GM18867 (cell line): ENCODE measurements around the gene LGALS8.
"Not testable (repeated sequence)": the region's sequence is repeated elsewhere in the genome, so short reads cannot be mapped to it uniquely, and the experiment has no call there.

Source experiments
- ATAC-seq: cut with Tn5 transposase; IDR thresholded peaks from one replicate; pipeline ENCODE4 v1.9.1; 2021; ENCODE audit warnings: mild to moderate bottlenecking, moderate library complexity; ENCODE audit not compliant: unreplicated experiment

LGALS8 gene

DNA sequence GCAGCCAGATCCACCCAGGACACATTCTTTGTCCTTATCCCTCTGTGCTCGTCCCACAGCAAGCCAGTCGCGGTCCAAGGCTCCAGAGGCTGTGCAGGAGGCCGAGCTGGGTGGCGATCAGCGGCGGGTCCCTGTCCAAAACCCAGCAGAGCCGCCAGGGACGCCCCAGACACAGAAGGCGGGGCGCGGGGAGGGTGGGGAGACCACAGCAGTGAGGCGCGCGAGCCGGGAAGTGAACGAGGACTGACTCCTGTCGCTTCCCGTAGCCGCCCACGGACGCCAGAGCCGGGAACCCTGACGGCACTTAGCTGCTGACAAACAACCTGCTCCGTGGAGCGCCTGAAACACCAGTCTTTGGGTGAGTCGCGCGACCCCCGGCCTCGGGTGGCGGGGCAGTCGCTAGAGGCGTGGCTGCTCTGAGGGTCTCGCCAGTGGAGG lies at the start of gene LGALS8:
LGALS8 (plus strand) TSS at position 279 of the 438 bp plus-strand sequence. CDS start 2,089 bp downstream, outside the sequence.
- peak; percentile 56 for ATAC-seq

DNA sequence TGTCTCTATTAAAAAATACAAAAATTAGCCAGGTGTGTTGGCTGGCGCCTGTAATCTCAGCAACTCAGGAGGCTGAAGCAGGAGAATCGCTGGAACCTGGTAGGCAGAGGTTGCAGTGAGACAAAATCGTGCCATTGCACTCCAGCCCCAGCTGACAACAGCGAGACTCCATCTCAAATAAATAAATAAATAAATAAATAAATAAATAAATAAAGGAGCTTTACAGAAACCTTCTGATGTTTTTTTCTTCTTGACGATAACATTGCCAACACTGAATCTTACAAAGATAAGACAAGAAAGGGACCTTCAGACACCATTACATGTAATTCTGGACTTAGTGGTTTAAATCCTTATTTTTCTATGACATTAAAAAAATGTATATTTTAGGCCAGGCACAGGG lies 47.8 kb upstream of the LGALS8 start:
- ATAC-seq = no peak

- no peak for ATAC-seq
Observed at GRCh38 chr1:236480758-236481436, 42.9 kb upstream of the LGALS8 start.

- no peak for ATAC-seq
Observed at GRCh38 chr1:236484310-236484971, 39.3 kb upstream of the LGALS8 start.

DNA sequence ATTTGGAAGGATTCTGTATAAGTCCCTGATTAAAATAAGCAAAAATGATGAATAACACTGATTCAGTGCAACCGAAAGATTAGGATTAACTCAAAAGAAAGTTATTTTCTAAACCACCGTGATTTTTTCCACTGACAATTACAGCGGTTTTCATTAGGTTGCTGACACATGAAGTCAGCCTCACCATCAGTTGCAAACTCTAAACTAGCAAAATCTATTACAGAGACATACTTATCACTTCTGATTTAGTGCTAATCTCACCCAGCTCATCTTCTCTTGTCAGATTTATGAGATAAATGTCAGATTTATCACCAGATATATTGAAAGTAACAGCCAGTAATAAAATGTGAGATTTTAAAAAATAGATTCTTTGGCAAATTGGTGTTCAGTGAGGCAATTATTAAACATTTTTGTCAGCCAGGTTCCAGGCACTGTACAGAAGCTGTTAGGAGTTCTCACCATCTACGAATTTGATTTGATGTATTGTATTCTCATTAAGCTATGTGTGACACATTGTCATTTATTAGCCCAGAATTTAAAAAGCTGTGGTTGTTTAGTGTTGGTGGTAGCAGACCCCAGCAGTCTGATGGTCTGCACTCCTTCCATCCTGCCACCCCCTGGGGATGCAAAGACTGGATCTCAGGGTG lies 37.3 kb upstream of the LGALS8 start:
- no peak for ATAC-seq

DNA sequence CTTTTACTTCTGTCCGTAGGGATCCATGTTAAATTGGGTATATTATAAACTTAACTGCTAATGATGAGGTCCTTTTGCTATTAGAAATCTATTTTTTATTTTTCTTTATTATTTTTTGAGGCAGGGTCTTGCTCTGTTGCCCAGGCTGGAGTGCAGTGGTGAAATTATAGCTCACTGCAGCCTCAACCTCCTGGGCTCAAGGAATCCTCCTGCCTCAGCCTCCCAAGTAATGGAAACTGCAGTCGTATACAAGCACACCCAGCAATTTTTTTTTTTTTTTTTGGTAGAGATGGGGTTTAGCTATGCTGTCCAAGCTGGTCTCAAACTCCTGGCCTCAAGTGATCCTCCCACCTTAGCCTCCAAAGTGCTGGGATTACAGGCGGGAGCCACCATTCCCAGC lies 34.6 kb upstream of the LGALS8 start:
- ATAC-seq = not testable (repeated sequence)

GRCh38 chr1:236489710-236490377 lies 33.9 kb upstream of the LGALS8 start:
- ATAC-seq = peak; percentile 58

DNA sequence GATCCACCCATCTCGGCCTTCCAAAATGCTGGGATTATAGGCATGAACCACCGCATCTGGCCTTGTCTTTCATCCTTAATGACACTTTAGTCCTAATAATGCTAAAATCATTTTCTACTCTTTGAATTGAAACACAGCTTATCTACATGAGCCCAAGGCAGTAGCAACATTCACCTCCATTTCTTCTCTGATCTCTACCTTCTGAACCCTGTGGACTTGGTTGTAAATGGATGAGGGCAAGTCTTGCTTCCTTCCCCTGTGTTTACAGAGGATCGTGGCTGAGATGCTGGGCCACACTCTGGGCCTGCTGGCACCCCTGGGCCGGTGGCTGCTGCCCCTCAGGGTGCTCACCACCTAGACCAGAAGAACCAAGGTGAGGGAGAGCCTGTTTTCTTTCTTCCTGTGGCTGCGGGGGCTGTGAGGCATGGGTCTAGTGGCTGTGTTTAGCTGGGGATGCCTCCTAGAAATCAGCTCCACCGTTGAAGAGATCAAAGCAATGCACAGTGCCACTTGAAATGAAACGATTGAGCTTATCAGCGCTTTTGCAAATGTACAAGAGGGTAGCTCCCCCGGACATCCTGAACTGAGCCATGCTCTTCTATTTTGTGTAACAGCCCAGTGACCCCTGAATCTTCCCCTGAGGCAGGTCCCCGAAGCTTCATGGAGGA lies 32.2 kb upstream of the LGALS8 start:
- ATAC-seq = no peak

GRCh38 chr1:236492378-236492777 lies 31.4 kb upstream of the LGALS8 start:
- no peak for ATAC-seq

DNA sequence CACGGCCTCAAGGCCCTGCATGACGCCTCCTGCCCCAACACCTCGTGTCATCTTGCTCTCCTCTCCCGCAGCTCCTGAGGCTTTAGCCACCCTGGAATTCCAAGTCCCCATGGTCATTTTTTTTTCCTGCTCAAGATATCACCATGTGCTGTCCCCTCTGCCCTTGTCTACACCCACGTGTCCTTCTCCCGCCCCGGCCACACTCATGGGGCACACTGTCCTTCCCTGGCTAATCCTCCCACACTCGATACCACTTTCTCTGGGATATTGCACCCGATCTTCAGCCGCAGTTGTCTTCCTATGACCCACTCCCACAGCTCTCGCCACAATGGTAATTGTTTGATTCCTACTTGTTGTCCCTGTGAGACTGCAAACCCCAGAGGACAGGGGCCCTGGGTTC lies 29.7 kb upstream of the LGALS8 start:
- ATAC-seq = no peak

DNA sequence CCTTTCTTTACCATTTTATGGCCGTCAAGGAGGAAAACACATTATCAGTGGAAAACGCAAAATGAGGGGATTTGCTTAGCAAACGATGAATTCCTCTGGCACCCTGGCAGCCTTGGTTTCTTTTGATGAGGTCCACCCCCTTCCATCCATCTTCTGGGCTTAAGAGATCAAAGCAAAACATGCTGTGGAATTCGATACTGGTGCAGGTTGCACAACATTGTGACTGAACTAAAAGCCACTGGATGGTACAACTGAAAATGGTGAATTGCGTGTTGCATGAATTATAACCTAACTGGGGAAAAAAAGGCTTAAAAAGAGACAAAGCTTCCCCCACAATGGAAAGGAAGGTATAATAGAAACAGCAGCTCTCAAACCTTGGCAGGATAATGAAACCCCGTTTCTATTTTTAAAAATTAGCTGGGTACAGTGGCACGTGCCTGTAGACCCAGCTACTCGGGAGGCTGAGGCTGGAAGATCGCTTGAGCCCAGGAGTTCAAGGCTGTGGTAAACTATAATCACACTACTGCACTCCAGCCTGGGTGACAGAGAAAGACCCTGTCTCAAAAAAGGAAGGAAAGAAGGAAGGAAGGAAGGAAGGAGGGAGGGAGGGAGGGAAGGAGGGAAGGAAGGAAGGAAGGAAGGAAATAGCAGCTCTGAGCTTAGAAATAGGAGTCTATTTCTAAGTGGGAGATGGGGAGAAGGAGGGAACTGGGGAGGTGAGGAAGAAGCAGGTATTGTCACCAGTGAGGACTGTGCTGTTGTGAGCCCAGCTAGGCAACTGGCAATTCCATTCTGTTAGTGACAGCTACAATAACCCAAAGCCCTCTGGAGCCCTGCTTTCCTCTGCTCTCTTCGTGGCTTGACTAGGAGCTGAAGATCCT lies 29.0 kb upstream of the LGALS8 start:
- no peak for ATAC-seq

GRCh38 chr1:236495467-236496112 lies 28.2 kb upstream of the LGALS8 start:
- ATAC-seq = no peak

DNA sequence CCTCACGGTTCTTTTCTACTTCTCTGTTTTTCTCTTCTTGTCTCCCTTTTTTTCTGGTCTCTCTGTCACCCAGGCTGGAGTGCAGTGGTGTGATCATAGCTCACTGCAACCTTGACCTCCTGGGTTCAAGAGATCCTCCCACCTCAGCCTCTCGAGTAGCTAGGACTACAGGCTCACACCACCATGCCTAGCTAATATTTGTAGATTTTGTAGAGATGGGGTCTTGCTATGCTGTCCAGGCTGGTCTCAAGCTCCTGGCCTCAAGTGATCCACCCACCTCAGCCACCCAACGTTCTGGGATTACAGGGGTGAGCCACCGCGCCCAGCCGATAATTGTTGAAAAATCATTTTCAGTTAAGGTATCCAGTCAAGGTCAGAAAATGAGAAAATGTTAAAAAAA lies 25.9 kb upstream of the LGALS8 start:
- no peak for ATAC-seq

DNA sequence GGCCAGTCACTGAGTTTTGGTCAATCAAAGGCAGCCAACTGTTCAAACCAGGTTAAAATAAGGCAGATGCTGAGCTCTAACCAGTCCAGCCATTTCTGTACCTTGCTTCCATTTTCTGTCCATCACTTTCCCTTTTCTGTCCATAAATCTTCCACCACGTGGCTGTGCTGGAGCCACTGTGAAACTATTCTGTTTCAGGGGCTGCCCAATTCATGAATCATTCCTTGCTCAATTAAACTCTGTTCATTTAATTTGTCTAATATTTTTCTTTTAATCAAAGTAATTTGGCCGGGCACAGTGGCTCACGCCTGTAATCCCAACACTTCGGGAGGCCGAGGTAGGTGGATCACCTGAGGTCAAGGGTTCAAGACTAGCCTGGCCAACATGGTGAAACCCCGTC lies 22.7 kb upstream of the LGALS8 start:
- no peak for ATAC-seq

- ATAC-seq = no peak
Observed at GRCh38 chr1:236502579-236502971, 21.2 kb upstream of the LGALS8 start.

- no peak for ATAC-seq
Observed at GRCh38 chr1:236502972-236503639, 20.7 kb upstream of the LGALS8 start.

DNA sequence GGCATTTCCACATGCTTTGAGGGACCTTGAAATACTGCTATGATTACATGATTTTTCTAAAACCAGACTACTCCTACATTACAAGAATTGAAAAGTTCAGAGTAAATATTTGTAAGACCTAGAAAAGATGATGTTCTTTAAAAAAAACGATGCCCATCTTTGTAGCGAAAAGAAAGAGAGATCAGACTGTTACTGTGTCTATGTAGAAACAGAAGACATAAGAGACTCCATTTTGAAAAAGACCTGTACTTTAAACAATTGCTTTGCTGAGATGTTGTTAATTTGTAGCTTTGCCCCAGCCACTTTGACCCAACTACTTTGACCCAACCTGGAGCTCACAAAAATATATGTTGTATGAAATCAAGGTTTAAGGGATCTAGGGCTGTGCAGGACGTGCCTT lies 19.4 kb upstream of the LGALS8 start:
- ATAC-seq = not testable (repeated sequence)

GRCh38 chr1:236507022-236507700 lies 16.6 kb upstream of the LGALS8 start:
- ATAC-seq = no peak
